IMR-90 (cell line): ENCODE results near the gene SLC35G6. TPM values are rescaled to one million over a fixed set of nuclear protein-coding genes. Genes with fewer than 3 reads are reported as not detected.

Experiments
- ATAC-seq: fragments of 200-7000 bp; cut with Tn5 transposase; 2 replicates; pipeline ENCODE4 v1.9.1; 2020; ENCODE audit warnings: low read depth, mild to moderate bottlenecking, moderate library complexity
- BruUV-seq: library from RNA; stranded (reverse); fragments of 400-500 nt; replicated peaks from 2 replicates; lab custom pipeline; 2021; lab: Mats Ljungman, UMichigan
- CTCF ChIA-PET: fragments of 300-600 bp; formaldehyde crosslinking; extraction: SDS; loops from one replicate; lab custom pipeline; 2021; ENCODE audit warnings: antibody characterized with exemption; lab: Yijun Ruan, JAX
- POLR2A ChIA-PET: fragments of 300-600 bp; sonication (Branson Sonifier 250); formaldehyde crosslinking; loops from one replicate; lab custom pipeline; 2022; ENCODE audit warnings: antibody characterized with exemption; ENCODE audit not compliant: unreplicated experiment; lab: Charles Lee
- DNase-seq: peaks from one replicate; pipeline ENCODE4 v3.0.0; 2013
- H2AFZ ChIP-seq: replicated peaks from 2 replicates; pipeline ENCODE3; 2013; ENCODE audit warnings: low read length, mild to moderate bottlenecking; ENCODE audit not compliant: poor library complexity
- H2AK5ac ChIP-seq: 2 replicates; pipeline ENCODE4 v1.6.1; 2013; ENCODE audit warnings: low read depth, low read length, inconsistent platforms
- H2AK9ac ChIP-seq: replicated peaks from 2 replicates; pipeline ENCODE3; 2013; ENCODE audit warnings: mild to moderate bottlenecking, low read depth, low read length, moderate library complexity; ENCODE audit not compliant: poor library complexity
- H2BK120ac ChIP-seq: 2 replicates; pipeline ENCODE4 v1.6.1; 2013; ENCODE audit warnings: low read depth, low read length, inconsistent platforms
- H2BK15ac ChIP-seq: 3 replicates; pipeline ENCODE4 v1.6.1; 2013; ENCODE audit warnings: low read depth, low read length, inconsistent platforms
- H2BK20ac ChIP-seq: 2 replicates; pipeline ENCODE4 v1.6.1; 2013; ENCODE audit warnings: low read depth, mild to moderate bottlenecking, inconsistent platforms, low read length, moderate library complexity
- H2BK5ac ChIP-seq: 2 replicates; pipeline ENCODE4 v1.6.1; 2013; ENCODE audit warnings: mild to moderate bottlenecking, low read depth, low read length, inconsistent platforms; ENCODE audit not compliant: poor library complexity, severe bottlenecking
- H3K14ac ChIP-seq: replicated peaks from 2 replicates; pipeline ENCODE4 v1.6.1; 2013; ENCODE audit warnings: low read depth, low read length, inconsistent platforms
- H3K18ac ChIP-seq: 2 replicates; pipeline ENCODE4 v1.6.1; 2013; ENCODE audit warnings: low read depth, low read length, control low read depth
- H3K23ac ChIP-seq: 2 replicates; pipeline ENCODE4 v1.6.1; 2013; ENCODE audit warnings: low read depth, low read length, inconsistent platforms
- H3K27ac ChIP-seq: 2 replicates; pipeline ENCODE4 v1.5.1; 2013; ENCODE audit warnings: mild to moderate bottlenecking, control low read depth, low read length; ENCODE audit not compliant: insufficient read depth
- H3K27me3 ChIP-seq: 2 replicates; pipeline ENCODE4 v1.6.1; 2013; ENCODE audit warnings: low read length; ENCODE audit not compliant: control insufficient read depth, insufficient read depth
- H3K36me3 ChIP-seq: 2 replicates; pipeline ENCODE4 v1.6.1; 2013; ENCODE audit warnings: low read length, mixed read lengths; ENCODE audit not compliant: control insufficient read depth, insufficient read depth
- H3K4ac ChIP-seq: 2 replicates; pipeline ENCODE4 v1.6.1; 2013; ENCODE audit warnings: low read depth, low read length, inconsistent platforms
- H3K4me1 ChIP-seq: 2 replicates; pipeline ENCODE4 v1.6.1; 2013; ENCODE audit warnings: low read length, mixed read lengths; ENCODE audit not compliant: control insufficient read depth, insufficient read depth
- H3K4me2 ChIP-seq: 2 replicates; pipeline ENCODE4 v1.6.1; 2013; ENCODE audit warnings: low read depth, mild to moderate bottlenecking, control low read depth, low read length, moderate library complexity
- H3K4me3 ChIP-seq: 2 replicates; pipeline ENCODE4 v1.5.1; 2013; ENCODE audit warnings: low read depth, mild to moderate bottlenecking, control low read depth, low read length, moderate library complexity; ENCODE audit not compliant: insufficient read depth
- H3K56ac ChIP-seq: 2 replicates; pipeline ENCODE4 v1.6.1; 2013; ENCODE audit warnings: low read length, inconsistent platforms; ENCODE audit not compliant: insufficient read depth; ENCODE audit errors: extremely low read depth
- H3K79me1 ChIP-seq, 2 experiments: 2 replicates each; pipeline ENCODE4 v1.6.1; 2013; ENCODE audit warnings: low read length in 2 of 2, inconsistent platforms in 1 of 2, low read depth in 1 of 2
- H3K9ac ChIP-seq: 2 replicates; pipeline ENCODE4 v1.6.1; 2013; ENCODE audit warnings: low read depth, low read length, control low read depth
- H3K9me1 ChIP-seq: 2 replicates; pipeline ENCODE4 v1.6.1; 2013; ENCODE audit warnings: low read length, inconsistent platforms; ENCODE audit not compliant: insufficient read depth
- H3K9me3 ChIP-seq: 2 replicates; pipeline ENCODE4 v1.6.1; 2013; ENCODE audit warnings: low read length; ENCODE audit not compliant: control insufficient read depth, insufficient read depth
- H4K20me1 ChIP-seq: 2 replicates; pipeline ENCODE4 v1.6.1; 2013; ENCODE audit warnings: low read length, inconsistent platforms; ENCODE audit not compliant: insufficient read depth
- H4K5ac ChIP-seq: 2 replicates; pipeline ENCODE4 v1.6.1; 2013; ENCODE audit warnings: mild to moderate bottlenecking, low read depth, low read length, control low read depth
- H4K8ac ChIP-seq, 2 experiments: 2 replicates each; pipeline ENCODE4 v1.6.1; 2013; ENCODE audit warnings: low read depth in 2 of 2, low read length in 2 of 2, control low read depth in 1 of 2, inconsistent platforms in 1 of 2
- H4K91ac ChIP-seq: 2 replicates; pipeline ENCODE4 v1.6.1; 2013; ENCODE audit warnings: low read depth, low read length, inconsistent platforms; ENCODE audit not compliant: insufficient read depth
- BHLHE40 ChIP-seq: fragments of 150-350 bp; IDR thresholded peaks from 2 replicates; pipeline ENCODE4 v1.6.1; 2016; ENCODE audit warnings: mild to moderate bottlenecking, low read depth, low read length
- CEBPB ChIP-seq: IDR thresholded peaks from 2 replicates; pipeline ENCODE4 v1.6.1; 2012; ENCODE audit warnings: low read depth, low read length, improper control_type of control experiment
- CHD1 ChIP-seq: IDR thresholded peaks from 2 replicates; pipeline ENCODE4 v1.6.1; 2012; ENCODE audit warnings: low read depth, low read length, improper control_type of control experiment
- FOS ChIP-seq: fragments of 150-350 bp; IDR thresholded peaks from 2 replicates; pipeline ENCODE4 v1.6.1; 2016; ENCODE audit warnings: low read depth, low read length
- MAFK ChIP-seq: IDR thresholded peaks from 2 replicates; pipeline ENCODE4 v1.6.1; 2012; ENCODE audit warnings: low read depth, low read length, improper control_type of control experiment
- MAZ ChIP-seq: IDR thresholded peaks from 2 replicates; pipeline ENCODE4 v1.6.1; 2012; ENCODE audit warnings: low read depth, mild to moderate bottlenecking, low read length, improper control_type of control experiment, moderate library complexity, borderline replicate concordance
- MXI1 ChIP-seq: IDR thresholded peaks from 2 replicates; pipeline ENCODE4 v1.6.1; 2012; ENCODE audit warnings: low read depth, mild to moderate bottlenecking, low read length, moderate library complexity, borderline replicate concordance
- POLR2A ChIP-seq: IDR thresholded peaks from 2 replicates; pipeline ENCODE4 v1.6.1; 2012; ENCODE audit warnings: mild to moderate bottlenecking, low read depth, low read length
- RAD21 ChIP-seq: IDR thresholded peaks from 2 replicates; pipeline ENCODE4 v1.6.1; 2012; ENCODE audit warnings: low read length, improper control_type of control experiment
- RCOR1 ChIP-seq: IDR thresholded peaks from 2 replicates; pipeline ENCODE4 v1.6.1; 2012; ENCODE audit warnings: mild to moderate bottlenecking, low read length, improper control_type of control experiment; ENCODE audit not compliant: insufficient replicate concordance
- RFX5 ChIP-seq: IDR thresholded peaks from 2 replicates; pipeline ENCODE4 v1.8.0; 2012; ENCODE audit warnings: low read depth, mild to moderate bottlenecking, low read length, moderate library complexity
- SMC3 ChIP-seq: fragments of 150-350 bp; IDR thresholded peaks from 2 replicates; pipeline ENCODE4 v1.6.1; 2016; ENCODE audit warnings: low read depth, mild to moderate bottlenecking, antibody characterized with exemption, low read length, moderate library complexity
- whole genome bisulfite sequencing, 2 experiments: methylation state at CpG; one replicate each; pipeline versions ENCODE4 v1.1.5 to v1.1.7; 2013; ENCODE audit warnings: missing lambda C conversion rate in 2 of 2; ENCODE audit not compliant: insufficient read length in 1 of 2; ENCODE audit errors: extremely low coverage in 2 of 2; 5-methylcytosine and 5-hydroxymethylcytosine counted together
- dilution Hi-C: fragments of 300-500 bp; cut with HindIII; formaldehyde crosslinking; loops from one replicate; pipeline ENCODE4 v1.14.3; 2018; ENCODE audit warnings: low sequenced_read_pairs; ENCODE audit not compliant: unreplicated experiment
- in situ Hi-C: fragments of 300-500 bp; cut with MboI; formaldehyde crosslinking; loops from 3 replicates; pipeline ENCODE4 v1.14.3; 2019; ENCODE audit warnings: low sequenced_read_pairs, inconsistent platforms, mixed read lengths
- intact Hi-C: fragments of 100-400 bp; cut with micrococcal nuclease; formaldehyde crosslinking; loops from 2 replicates; pipeline ENCODE4 v1.10.0; 2022
- polyA plus RNA-seq, 3 experiments: library from polyadenylated mRNA; depleted of rRNA; stranded (reverse); fragments of >200 nt; gene quantifications; 2 replicates each; pipeline ENCODE4 v1.2.3, GENCODE V29; 2012; ENCODE audit warnings: low replicate concordance in 1 of 3
- total RNA-seq: library from RNA; depleted of rRNA; stranded (reverse); fragments of >200 nt; gene quantifications from 2 replicates; pipeline ENCODE4 v1.2.3, GENCODE V29; 2012
- TF ChIP-seq, protein P1 (sequence below): fragments of 150-350 bp; IDR thresholded peaks from 2 replicates; pipeline ENCODE4 v1.6.1; 2017; ENCODE audit warnings: mild to moderate bottlenecking, antibody characterized with exemption, low read length, low read depth

The SLC35G6 gene
- total and polyA plus RNA-seq, 2 of the 4 experiments (the other 2 are of a cell fraction), result not detected

DNA sequence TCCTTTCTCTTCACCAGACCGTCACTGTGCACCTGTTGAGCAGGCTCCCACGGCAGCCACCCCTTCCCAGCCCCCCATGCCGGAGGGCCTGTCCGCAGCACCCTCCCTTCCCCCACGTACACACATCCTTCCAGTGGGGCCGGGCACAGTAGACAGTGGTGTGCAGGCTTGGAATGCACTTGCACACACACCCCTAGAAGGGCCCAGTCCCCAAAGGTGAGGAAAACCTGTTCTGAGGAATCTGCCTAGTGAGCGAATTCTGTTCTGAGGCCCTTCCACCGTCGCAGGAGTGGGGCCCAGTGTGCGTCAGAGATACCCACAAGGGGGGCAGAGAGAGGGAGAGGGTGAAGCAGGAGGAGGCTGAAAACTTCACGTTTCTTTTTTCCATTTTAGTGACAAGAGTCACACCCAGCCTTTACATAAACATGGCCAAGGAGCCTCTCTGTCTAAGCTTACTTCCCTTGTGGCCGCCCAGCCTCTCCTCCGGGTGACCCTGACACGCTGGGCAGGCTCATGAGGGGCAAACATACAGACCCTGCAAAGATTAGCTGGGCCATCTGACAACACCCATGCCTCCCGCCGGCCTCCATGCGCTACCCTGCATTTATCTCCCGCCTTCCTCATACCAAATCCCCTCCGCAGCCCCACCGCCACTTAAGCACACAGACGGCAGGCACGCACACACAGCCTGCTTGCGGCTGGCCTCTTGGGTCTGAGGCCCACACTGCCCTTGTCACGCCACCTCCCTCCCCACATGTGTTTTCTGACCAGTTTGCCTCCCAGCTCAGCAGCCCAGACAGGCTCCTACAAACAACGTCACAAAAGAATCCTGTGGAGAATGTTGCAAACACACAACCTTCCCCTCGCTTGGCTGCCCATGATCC is 3.6 kb upstream of the SLC35G6 start:
- peak overlapping the region; percentile 91 for H3K27ac ChIP-seq
- H3K4me1 ChIP-seq, result peaks cover 23% of the 10 kb centered on the region
- H4K5ac ChIP-seq, result peak overlapping the region; percentile 0; the same call in 1 of the 2 replicates
- peak overlapping the region; percentile 94 for H4K91ac ChIP-seq
- H2AK9ac ChIP-seq, result peak overlapping the region; percentile 98
- 24% methylated on average over 6 of the region's 26 CpGs; no CpG with 5 or more reads in 1 of the 2 experiments for WGBS, 2 experiments
- H3K23ac ChIP-seq, result peak overlapping the region; percentile 81
- H4K8ac ChIP-seq, result peak overlapping the region; percentile 30 to 73; a peak in 3 of 4 replicates
- H3K4me2 ChIP-seq, result peak overlapping the region; percentile 85
- H3K79me1 ChIP-seq, result peaks cover 5 to 67% of the 10 kb centered on the region in 2 experiments; a peak in 3 of 4 replicates
- H3K27me3 ChIP-seq, result no peaks in the 10 kb centered on the region
- peak overlapping the region; percentile 94 for H3K9ac ChIP-seq
- peak overlapping the region; percentile 86 for H2BK5ac ChIP-seq
- peaks cover 59% of the 10 kb centered on the region for H4K20me1 ChIP-seq
- H3K56ac ChIP-seq, result peak overlapping the region; percentile 84; the same call in 1 of the 2 replicates
- peaks cover 5% of the 10 kb centered on the region; the same call in 1 of the 2 replicates for H3K36me3 ChIP-seq
- peak overlapping the region; percentile 93 for H3K4ac ChIP-seq
- H3K14ac ChIP-seq, result peak overlapping the region; percentile 74
- no peak overlapping the region for H2BK15ac ChIP-seq
- in situ Hi-C loops (no loop called here), intact Hi-C loops (loop anchor here (1.0 to 2.0 kb wide), 2 partner anchors 40 to 127 kb away; no protein-coding TSS in a partner anchor), dilution Hi-C loops (no loop called here)
- peak overlapping the region; percentile 76 for H2AFZ ChIP-seq
- ChIA-PET CTCF (interaction anchor here (2.2 kb wide), 1 partner anchor 41 kb away, joined by 10 read pairs; no protein-coding TSS in a partner anchor), POLR2A (interaction anchor here (0.6 to 1.0 kb wide), 3 partner anchors 17 to 83 kb away, joined by 3 to 8 read pairs (median 4); partner anchors contain the start of gene CHRNB1)
- H2BK20ac ChIP-seq, result no peak overlapping the region
- H3K4me3 ChIP-seq, result peak overlapping the region; percentile 76
- peak overlapping the region; percentile 89 for H2AK5ac ChIP-seq
- H3K18ac ChIP-seq, result peak overlapping the region; percentile 7; the same call in 1 of the 2 replicates
- H3K9me3 ChIP-seq, result no peaks in the 10 kb centered on the region
- peak; percentile 95 for DNase-seq
- BruUV-seq, result no TSS peak
- peak; percentile 62; the same call in 1 of the 2 replicates for TF ChIP-seq MAFK
- no peak; the same call in 1 of the 2 replicates for TF ChIP-seq RAD21
- TF ChIP-seq MAZ, result peak; percentile 59; the same call in 1 of the 2 replicates
- TF ChIP-seq RCOR1, result no peak
- peak; percentile 71; the same call in 1 of the 2 replicates for TF ChIP-seq POLR2A
- no peak for TF ChIP-seq SMC3
- peak; percentile 97 for TF ChIP-seq MXI1
- no peak for TF ChIP-seq RFX5
- TF ChIP-seq CEBPB, result peak; percentile 76
- no peak for TF ChIP-seq CHD1
- peak; percentile 22; the same call in 1 of the 2 replicates for TF ChIP-seq BHLHE40
- peak; percentile 11; the same call in 1 of the 2 replicates for TF ChIP-seq FOS
- TF ChIP-seq, protein P1, sequence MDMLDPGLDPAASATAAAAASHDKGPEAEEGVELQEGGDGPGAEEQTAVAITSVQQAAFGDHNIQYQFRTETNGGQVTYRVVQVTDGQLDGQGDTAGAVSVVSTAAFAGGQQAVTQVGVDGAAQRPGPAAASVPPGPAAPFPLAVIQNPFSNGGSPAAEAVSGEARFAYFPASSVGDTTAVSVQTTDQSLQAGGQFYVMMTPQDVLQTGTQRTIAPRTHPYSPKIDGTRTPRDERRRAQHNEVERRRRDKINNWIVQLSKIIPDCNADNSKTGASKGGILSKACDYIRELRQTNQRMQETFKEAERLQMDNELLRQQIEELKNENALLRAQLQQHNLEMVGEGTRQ, result no peak; the same call in 1 of the 2 replicates
- H3K9me1 ChIP-seq, result peaks cover 27% of the 10 kb centered on the region
- ATAC-seq, result peak; percentile 60
- peak overlapping the region; percentile 71 for H2BK120ac ChIP-seq
